GM23248 (cell line): ENCODE measurements around the gene TNFSF8. TPM values are rescaled to one million over a fixed set of nuclear protein-coding genes. Genes with fewer than 3 reads are reported as not detected.

Source experiments
- DNase-seq: peaks from one replicate; pipeline ENCODE4 v3.0.0-alpha.2; 2015
- H2AFZ ChIP-seq: fragments of 200-600 bp; sonication (generic); 2 replicates; pipeline ENCODE4 v1.6.1; 2016; ENCODE audit warnings: antibody characterized with exemption
- H3F3A ChIP-seq: fragments of 200-600 bp; sonication (generic); 2 replicates; pipeline ENCODE4 v1.6.1; 2016; ENCODE audit warnings: mild to moderate bottlenecking, antibody characterized with exemption, mixed run types; ENCODE audit not compliant: insufficient read depth
- H3K27ac ChIP-seq: fragments of 200-600 bp; sonication (generic); 2 replicates; pipeline ENCODE4 v1.5.1; 2016; ENCODE audit warnings: mild to moderate bottlenecking
- H3K27me3 ChIP-seq: fragments of 200-600 bp; sonication (generic); replicated peaks from 2 replicates; pipeline ENCODE4 v1.6.1; 2016; ENCODE audit warnings: mild to moderate bottlenecking; ENCODE audit not compliant: insufficient read depth
- H3K36me3 ChIP-seq: fragments of 200-600 bp; sonication (generic); 2 replicates; pipeline ENCODE4 v1.6.1; 2016; ENCODE audit warnings: low read depth, mild to moderate bottlenecking
- H3K4me1 ChIP-seq: fragments of 200-600 bp; sonication (generic); 2 replicates; pipeline ENCODE4 v1.6.1; 2016; ENCODE audit warnings: mild to moderate bottlenecking; ENCODE audit not compliant: insufficient read depth
- H3K4me2 ChIP-seq: fragments of 200-600 bp; sonication (generic); one replicate; pipeline ENCODE4 v1.6.1; 2016; ENCODE audit warnings: mild to moderate bottlenecking; ENCODE audit not compliant: unreplicated experiment
- H3K4me3 ChIP-seq: fragments of 200-600 bp; sonication (generic); 2 replicates; pipeline ENCODE4 v1.5.1; 2016; ENCODE audit warnings: mild to moderate bottlenecking
- H3K79me2 ChIP-seq: fragments of 200-600 bp; sonication (generic); 2 replicates; pipeline ENCODE4 v1.6.1; 2016; ENCODE audit warnings: mild to moderate bottlenecking; ENCODE audit not compliant: insufficient read depth
- H3K9ac ChIP-seq: fragments of 200-600 bp; sonication (generic); 2 replicates; pipeline ENCODE4 v1.6.1; 2016; ENCODE audit warnings: mild to moderate bottlenecking
- H3K9me2 ChIP-seq: fragments of 200-600 bp; sonication (generic); 2 replicates; pipeline ENCODE4 v1.6.1; 2016; ENCODE audit warnings: mixed run types, mild to moderate bottlenecking, moderate library complexity; ENCODE audit not compliant: insufficient read depth
- H3K9me3 ChIP-seq: fragments of 200-600 bp; sonication (generic); one replicate; pipeline ENCODE4 v1.6.1; 2017; ENCODE audit warnings: low read depth
- H4K20me1 ChIP-seq: fragments of 200-600 bp; sonication (generic); 2 replicates; pipeline ENCODE4 v1.6.0; 2016; ENCODE audit not compliant: insufficient read depth
- EZH2 ChIP-seq: fragments of 200-600 bp; sonication (generic); IDR thresholded peaks from 2 replicates; pipeline ENCODE4 v1.6.1; 2018; ENCODE audit warnings: antibody characterized with exemption, mild to moderate bottlenecking; ENCODE audit not compliant: insufficient read depth, poor library complexity, severe bottlenecking
- EZH2phosphoT487 ChIP-seq: fragments of 200-600 bp; sonication (generic); IDR thresholded peaks from 2 replicates; pipeline ENCODE4 v1.6.1; 2018; ENCODE audit warnings: antibody characterized with exemption, moderate library complexity, mild to moderate bottlenecking, low read depth; ENCODE audit not compliant: insufficient read depth
- WGBS, 2 experiments: methylation state at CpG; one replicate each; pipeline ENCODE4 v1.1.6; 2015 to 2017; ENCODE audit warnings: low lambda C conversion rate in 2 of 2, low coverage in 1 of 2; ENCODE audit errors: missing lambda C conversion rate in 2 of 2; 5-methylcytosine and 5-hydroxymethylcytosine counted together
- in situ Hi-C: fragments of 300-500 bp; cut with MboI; formaldehyde crosslinking; loops from 2 replicates; pipeline ENCODE4 v1.15.0; 2020
- polyA plus RNA-seq: library from polyadenylated mRNA; unstranded; fragments of >200 nt; fragmentation: Nextera tagmentation; extraction: Ambion mirVana; gene quantifications from 2 replicates; pipeline ENCODE4 v1.2.1, GENCODE V29; 2016
- total RNA-seq: library from RNA; depleted of rRNA; stranded (reverse); fragments of >200 nt; shearing (Covaris generic); gene quantifications from 2 replicates; pipeline ENCODE4 v1.2.3, GENCODE V29; 2014

Gene TNFSF8
- total and polyA plus RNA-seq, 2 experiments from 2014 or later, result not detected

- Histone ChIP-seq H3K4me3 (no peak overlapping the region), H2AFZ (no peak overlapping the region), H3K27ac (no peak overlapping the region), H3K9me2 (no peaks in the 10 kb centered on the region), H3K4me1 (no peaks in the 10 kb centered on the region), H3K9ac (no peak overlapping the region), H3K79me2 (no peaks in the 10 kb centered on the region), H3K27me3 (no peaks in the 10 kb centered on the region), H3K9me3 (no peaks in the 10 kb centered on the region), H3K36me3 (no peaks in the 10 kb centered on the region), H3K4me2 (no peak overlapping the region), H3F3A (no peaks in the 10 kb centered on the region), H4K20me1 (no peaks in the 10 kb centered on the region)
- TF ChIP-seq EZH2phosphoT487 (no peak), EZH2 (no peak)
- in situ Hi-C loops, result no loop called here
- DNase-seq, result no peak
- WGBS, 2 experiments, result 82 to 87% methylated on average over 8 of the region's 8 CpGs
These were observed 45.5 kb downstream of the TNFSF8 start for GRCh38 chr9:114884787-114885452.

- Histone ChIP-seq H3K9me2 (no peaks in the 10 kb centered on the region), H3K36me3 (no peaks in the 10 kb centered on the region), H4K20me1 (no peaks in the 10 kb centered on the region), H3K9ac (no peak overlapping the region), H3F3A (no peaks in the 10 kb centered on the region), H3K9me3 (no peaks in the 10 kb centered on the region), H3K4me3 (no peak overlapping the region), H3K79me2 (no peaks in the 10 kb centered on the region), H3K4me1 (no peaks in the 10 kb centered on the region), H3K27me3 (no peaks in the 10 kb centered on the region), H2AFZ (no peak overlapping the region), H3K4me2 (no peak overlapping the region), H3K27ac (no peak overlapping the region)
- TF ChIP-seq EZH2phosphoT487, result no peak
- WGBS, 2 experiments, result 23 to 25% methylated on average over 1 of the region's 1 CpG
- no peak for DNase-seq
- in situ Hi-C loops, result no loop called here
These were observed 46.7 kb downstream of the TNFSF8 start for GRCh38 chr9:114883709-114884108.

DNA sequence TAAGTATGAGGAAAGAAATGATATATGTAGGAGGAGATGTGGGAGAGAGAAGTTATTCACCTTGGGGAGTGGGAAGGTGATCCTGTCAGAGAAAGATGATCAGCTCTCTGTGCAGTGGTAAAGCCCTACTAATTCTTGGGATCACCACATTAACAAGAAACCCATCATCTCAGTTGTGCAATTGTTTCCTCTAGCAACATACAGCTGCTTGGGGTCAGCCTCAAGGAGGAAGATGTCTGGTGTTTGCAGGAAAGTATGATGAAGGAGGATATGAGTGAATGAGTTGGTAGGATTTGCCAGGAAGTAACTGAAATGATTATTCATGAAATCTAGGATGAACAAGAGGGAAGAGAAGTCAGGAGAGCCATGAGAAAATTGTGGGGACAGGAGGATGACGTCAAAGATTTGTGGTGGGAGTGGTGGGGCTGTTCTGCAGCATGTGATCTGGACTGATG, 50.1 kb downstream of the TNFSF8 start:
- Histone ChIP-seq H3F3A (no peaks in the 10 kb centered on the region), H3K9me2 (no peaks in the 10 kb centered on the region), H3K4me1 (no peaks in the 10 kb centered on the region), H4K20me1 (no peaks in the 10 kb centered on the region), H3K79me2 (no peaks in the 10 kb centered on the region), H3K4me3 (no peak overlapping the region), H3K27ac (no peak overlapping the region), H3K9me3 (no peaks in the 10 kb centered on the region), H2AFZ (no peak overlapping the region), H3K27me3 (no peaks in the 10 kb centered on the region), H3K36me3 (no peaks in the 10 kb centered on the region), H3K4me2 (no peak overlapping the region), H3K9ac (no peak overlapping the region)
- TF ChIP-seq EZH2phosphoT487 (no peak), EZH2 (no peak)
- DNase-seq, result peak; percentile 17
- in situ Hi-C loops, result no loop called here
- 50 to 60% methylated on average over 1 of the region's 1 CpG for WGBS, 2 experiments

- Histone ChIP-seq H3K9me3 (no peaks in the 10 kb centered on the region), H3K4me3 (no peak overlapping the region), H2AFZ (no peak overlapping the region), H3K27me3 (no peaks in the 10 kb centered on the region), H4K20me1 (no peaks in the 10 kb centered on the region), H3K79me2 (no peaks in the 10 kb centered on the region), H3K4me1 (no peaks in the 10 kb centered on the region), H3K9me2 (no peaks in the 10 kb centered on the region), H3F3A (no peaks in the 10 kb centered on the region), H3K4me2 (no peak overlapping the region), H3K9ac (no peak overlapping the region), H3K27ac (no peak overlapping the region), H3K36me3 (no peaks in the 10 kb centered on the region)
- no peak for TF ChIP-seq EZH2
- no peak for TF ChIP-seq EZH2phosphoT487
- in situ Hi-C loops, result no loop called here
- no peak for DNase-seq
- 97 to 100% methylated on average over 4 of the region's 4 CpGs for WGBS, 2 experiments
These were observed 51.4 kb downstream of the TNFSF8 start for GRCh38 chr9:114878879-114879564.
